GM21786 (cell line): ENCODE results near the gene PAFAH2.
A peak's percentile ranks its signal among the peaks of the same experiment; 100 is the strongest.

Experiments used
- ATAC-seq: cut with Tn5 transposase; IDR thresholded peaks from one replicate; pipeline ENCODE4 v1.9.1; 2021; ENCODE audit not compliant: unreplicated experiment

The PAFAH2 gene

GRCh38 chr1:25997828-25998761 is at the start of gene PAFAH2:
TSS of gene PAFAH2 (minus strand) at chr1:25998063. CDS start at chr1:25990816, 7,247 bp downstream.
- peak; percentile 97 for ATAC-seq

- no peak for ATAC-seq
These were observed 49.5 kb upstream of the PAFAH2 start for GRCh38 chr1:26047278-26047874.

- ATAC-seq = no peak
These were observed 48.6 kb upstream of the PAFAH2 start for GRCh38 chr1:26046246-26047095.

- ATAC-seq = no peak
These were observed 47.9 kb upstream of the PAFAH2 start, which contains the start of gene SLC30A2 for GRCh38 chr1:26045722-26046245. TSS of gene SLC30A2 (minus strand) at chr1:26046118. CDS start at chr1:26045896, 222 bp downstream.

- ATAC-seq = no peak
These were observed 47.3 kb upstream of the PAFAH2 start for GRCh38 chr1:26044971-26045721.

- ATAC-seq = no peak
These were observed 46.6 kb upstream of the PAFAH2 start for GRCh38 chr1:26044414-26044813.

- ATAC-seq = no peak
These were observed 45.9 kb upstream of the PAFAH2 start for GRCh38 chr1:26043765-26044164.

- ATAC-seq = no peak
These were observed 44.1 kb upstream of the PAFAH2 start for GRCh38 chr1:26041978-26042377.

GRCh38 chr1:26041401-26041800 is 43.5 kb upstream of the PAFAH2 start:
- no peak for ATAC-seq

- ATAC-seq = no peak
These were observed 41.0 kb upstream of the PAFAH2 start for GRCh38 chr1:26038904-26039303.

- ATAC-seq = no peak
These were observed 40.6 kb upstream of the PAFAH2 start for GRCh38 chr1:26038477-26038876.

- no peak for ATAC-seq
These were observed 40.0 kb upstream of the PAFAH2 start for GRCh38 chr1:26037904-26038303.

GRCh38 chr1:26036756-26037281 is 39.0 kb upstream of the PAFAH2 start:
- no peak for ATAC-seq

- peak; percentile 60 for ATAC-seq
These were observed 38.3 kb upstream of the PAFAH2 start for GRCh38 chr1:26035959-26036755.

GRCh38 chr1:26035203-26035958 is 37.5 kb upstream of the PAFAH2 start:
- peak; percentile 90 for ATAC-seq

GRCh38 chr1:26034504-26035202 is 36.8 kb upstream of the PAFAH2 start:
- ATAC-seq = no peak

GRCh38 chr1:26032656-26033357 is 34.9 kb upstream of the PAFAH2 start:
- no peak for ATAC-seq
